Sciatic nerve (tissue), 2 donors: ENCODE measurements around the gene RAB44. TPM values are rescaled to one million over a fixed set of nuclear protein-coding genes. Genes with fewer than 3 reads are reported as not detected.
"Not testable (repeated sequence)": the region's sequence is repeated elsewhere in the genome, so short reads cannot be mapped to it uniquely, and the experiment has no call there.

Source experiments
- ATAC-seq: fragments of 200-7000 bp; cut with Tn5 transposase; one replicate; pipeline ENCODE4 v1.9.1; 2020; ENCODE audit warnings: mild to moderate bottlenecking, moderate library complexity
- DNase-seq: peaks from one replicate; pipeline ENCODE4 v3.0.0-alpha.2; 2020; ENCODE audit warnings: low spot score
- intact Hi-C: fragments of 100-400 bp; cut with DNase I; formaldehyde crosslinking; loops from one replicate; pipeline ENCODE4 v1.14.2; 2022
- total RNA-seq: library from RNA; stranded (reverse); fragmentation: NEBNext Ultra II Directional; extraction: Animal tissue kit (Norgen Biotek cat#: 25700); gene quantifications from one replicate; pipeline ENCODE4 v1.2.1, GENCODE V29; 2021
- donor health status: DM: no; HTN: no; CAD: no.
- donor health status: DM: no; HTN: no; CAD: no.

The RAB44 gene
- total RNA-seq, 1 donor from 2014 or later: 0.27 TPM

DNA sequence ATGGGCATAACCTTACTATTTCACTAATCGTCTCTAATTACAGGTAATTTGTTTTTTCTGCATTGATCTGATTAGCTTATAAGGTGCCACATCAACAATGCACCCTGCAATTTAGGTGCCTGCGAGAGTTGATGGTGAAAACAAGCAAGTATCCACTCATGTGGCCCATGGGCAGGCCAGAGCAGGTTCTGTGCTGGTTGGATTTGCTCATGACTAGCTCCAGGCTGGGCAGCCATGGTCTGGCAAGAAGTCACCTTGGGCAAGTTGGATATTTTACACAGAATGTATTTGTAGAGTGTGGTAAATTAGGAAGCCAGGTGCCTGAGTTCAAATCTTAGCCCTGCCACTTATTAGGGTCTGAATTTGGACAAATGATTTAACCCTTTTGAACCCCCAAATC lies 25.3 kb downstream of the RAB44 start:
- intact Hi-C loops: no loop called here
- DNase-seq: no peak
- ATAC-seq: no peak

DNA sequence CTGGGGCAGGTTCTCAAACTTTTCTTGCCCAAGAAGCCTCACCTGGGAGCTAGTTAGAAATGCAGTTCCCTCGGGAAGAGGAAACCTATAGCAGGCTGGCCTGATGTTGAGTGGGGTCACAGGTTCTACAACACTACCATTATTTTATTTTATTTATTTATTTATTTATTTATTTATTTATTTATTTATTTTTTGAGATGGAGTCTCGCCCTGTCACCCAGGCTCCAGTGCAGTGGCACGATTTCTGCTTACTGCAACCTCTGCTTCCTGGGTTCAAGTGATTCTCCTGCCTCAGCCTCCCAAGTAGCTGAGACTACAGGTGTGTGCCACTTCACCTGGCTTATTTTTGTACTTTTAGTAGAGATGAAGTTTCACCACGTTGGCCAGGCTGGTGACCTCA lies 26.4 kb downstream of the RAB44 start:
- ATAC-seq, DNase-seq, intact Hi-C loops: not testable (repeated sequence)

DNA sequence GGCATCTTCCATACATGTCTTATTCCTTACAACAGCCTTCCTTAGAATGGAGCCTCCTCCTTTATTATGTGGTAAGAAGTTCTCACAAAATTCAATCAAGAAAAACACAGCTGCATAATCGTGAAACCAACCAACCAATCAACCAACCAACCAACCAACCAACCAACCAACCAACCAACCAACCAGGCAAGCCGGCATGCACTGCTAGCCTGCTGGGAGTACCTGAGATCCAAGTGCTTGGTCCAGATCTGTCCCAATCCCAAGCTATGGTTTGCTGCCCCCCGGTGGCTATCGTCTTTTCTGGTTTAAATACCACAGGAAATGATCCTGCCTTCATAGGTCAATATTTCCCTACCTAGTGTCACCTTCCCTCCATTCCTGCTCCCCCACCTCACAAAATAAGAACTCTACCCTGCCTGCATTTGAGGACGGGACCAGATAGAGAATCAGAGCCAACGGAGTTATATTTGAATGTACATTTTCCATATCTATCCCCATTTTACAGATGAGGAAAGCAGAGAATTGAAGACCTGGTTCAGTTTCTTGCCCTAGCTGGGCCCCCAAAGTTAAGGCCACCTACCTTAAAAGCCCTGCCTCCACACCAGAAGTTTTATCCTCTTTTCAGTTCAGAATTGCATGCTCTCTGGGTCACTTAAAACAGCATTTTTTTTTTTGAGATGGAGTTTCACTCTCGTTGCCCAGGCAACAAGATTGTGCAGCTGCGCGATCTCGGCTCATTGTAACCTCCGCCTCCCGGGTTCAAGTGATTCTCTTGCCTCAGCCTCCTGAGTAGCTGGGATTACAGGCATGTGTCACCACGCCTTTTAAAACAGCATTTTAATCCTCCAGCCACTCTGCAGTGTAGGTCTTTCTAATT lies 27.1 kb downstream of the RAB44 start:
- intact Hi-C loops: no loop called here
- peak; percentile 81 for DNase-seq

DNA sequence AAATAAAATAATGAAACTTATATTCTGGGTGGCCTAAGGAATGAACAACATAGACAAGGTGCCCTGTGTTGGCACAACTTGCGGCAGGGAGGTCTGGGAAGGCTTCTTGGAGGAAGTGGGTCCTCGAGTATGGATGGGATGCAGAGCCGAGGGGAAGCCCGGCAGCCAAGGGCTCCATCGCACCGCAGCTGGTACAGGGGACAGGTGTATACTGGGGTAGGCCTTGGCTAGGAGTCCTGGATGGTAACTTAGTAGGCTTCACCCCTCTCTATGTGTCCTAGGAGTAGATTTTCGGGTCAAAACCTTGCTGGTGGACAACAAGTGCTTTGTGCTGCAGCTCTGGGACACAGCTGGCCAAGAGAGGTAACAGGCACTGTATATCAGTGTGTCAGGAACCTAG lies 28.0 kb downstream of the RAB44 start:
- DNase-seq (peak; percentile 48), ATAC-seq (no peak)
- intact Hi-C loops: no loop called here

More for the DNA sequence above, 27.1 kb downstream of the RAB44 start:
- peak; percentile 49 for ATAC-seq

DNA sequence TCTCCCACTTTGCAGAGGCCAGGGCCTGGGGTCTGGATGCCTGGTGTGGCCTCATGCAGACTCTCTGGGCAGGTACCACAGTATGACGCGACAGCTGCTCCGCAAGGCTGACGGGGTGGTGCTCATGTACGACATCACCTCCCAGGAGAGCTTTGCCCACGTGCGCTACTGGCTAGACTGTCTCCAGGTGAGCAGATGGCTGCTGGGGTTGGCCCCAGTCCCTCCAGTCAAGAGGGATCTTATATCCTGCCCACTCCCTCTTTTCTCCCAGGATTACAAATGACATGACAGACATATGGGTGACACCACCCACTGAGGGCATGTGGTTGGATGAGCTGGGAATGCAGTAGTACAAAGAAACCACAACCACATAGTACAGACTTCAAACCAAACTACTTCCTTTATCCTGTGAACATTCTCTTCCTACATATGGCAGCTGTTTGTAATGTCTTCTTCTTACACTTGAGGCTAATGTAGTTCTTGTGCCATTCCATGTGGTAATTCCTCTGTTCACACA lies 29.9 kb downstream of the RAB44 start:
- intact Hi-C loops: no loop called here
- no peak for ATAC-seq
- peak; percentile 56 for DNase-seq

DNA sequence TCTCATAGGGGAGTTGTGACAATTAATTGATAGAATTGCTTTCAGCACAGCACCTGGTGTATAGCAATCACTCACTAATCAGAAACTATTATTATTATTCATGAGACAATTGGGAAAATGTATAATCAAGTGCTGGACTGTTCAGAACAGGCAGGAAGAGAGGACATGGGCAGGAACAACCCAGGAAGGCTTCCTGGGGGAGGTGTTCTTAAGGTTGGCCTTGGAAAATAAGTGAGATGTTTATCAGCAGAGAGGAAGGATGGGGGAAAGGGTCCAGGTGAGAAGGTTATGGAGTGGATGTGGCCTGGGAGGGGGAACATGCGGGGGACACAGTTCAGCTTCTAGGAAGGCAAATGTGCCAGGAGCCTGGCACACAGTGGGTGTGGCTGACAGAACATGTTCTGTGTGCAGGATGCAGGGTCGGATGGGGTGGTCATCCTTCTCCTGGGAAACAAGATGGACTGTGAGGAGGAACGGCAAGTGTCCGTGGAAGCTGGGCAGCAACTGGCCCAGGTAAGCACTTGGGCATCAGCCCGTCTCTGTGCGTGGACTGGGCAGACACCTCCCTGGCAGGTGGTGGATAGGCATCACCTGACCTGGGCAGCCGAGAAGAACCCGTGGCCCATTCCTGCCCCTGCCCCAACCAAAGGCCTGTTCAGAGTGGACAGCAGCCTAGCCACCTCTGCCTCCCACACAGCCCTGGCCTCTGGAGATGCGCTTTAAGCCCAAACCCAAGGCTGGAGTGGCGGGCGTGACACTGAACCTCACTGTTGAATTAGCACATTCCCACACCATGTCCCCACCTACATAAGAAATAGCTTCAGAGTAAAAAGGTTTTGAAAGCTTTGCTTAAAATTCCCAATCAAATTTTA lies 30.9 kb downstream of the RAB44 start:
- intact Hi-C loops: no loop called here
- ATAC-seq: peak; percentile 27
- peak; percentile 58 for DNase-seq

DNA sequence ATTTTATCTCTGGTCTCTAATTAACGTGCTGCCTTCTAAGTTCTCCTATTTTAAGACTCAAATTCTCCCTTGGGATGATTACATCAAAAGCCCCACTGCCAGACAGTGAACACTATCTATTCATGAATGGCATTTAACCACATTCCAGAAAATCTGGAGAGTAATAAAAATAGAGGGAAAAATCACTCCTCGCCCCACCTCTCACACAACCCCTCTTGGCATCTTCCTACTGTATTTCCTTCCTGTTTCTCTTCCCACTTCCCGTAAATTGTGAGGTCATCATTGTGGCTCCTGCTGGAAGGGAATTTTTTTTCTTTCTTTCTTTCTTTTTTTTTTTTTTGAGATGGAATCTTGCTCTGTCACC lies 31.5 kb downstream of the RAB44 start:
- ATAC-seq: peak; percentile 7
- intact Hi-C loops: no loop called here
- no peak for DNase-seq

DNA sequence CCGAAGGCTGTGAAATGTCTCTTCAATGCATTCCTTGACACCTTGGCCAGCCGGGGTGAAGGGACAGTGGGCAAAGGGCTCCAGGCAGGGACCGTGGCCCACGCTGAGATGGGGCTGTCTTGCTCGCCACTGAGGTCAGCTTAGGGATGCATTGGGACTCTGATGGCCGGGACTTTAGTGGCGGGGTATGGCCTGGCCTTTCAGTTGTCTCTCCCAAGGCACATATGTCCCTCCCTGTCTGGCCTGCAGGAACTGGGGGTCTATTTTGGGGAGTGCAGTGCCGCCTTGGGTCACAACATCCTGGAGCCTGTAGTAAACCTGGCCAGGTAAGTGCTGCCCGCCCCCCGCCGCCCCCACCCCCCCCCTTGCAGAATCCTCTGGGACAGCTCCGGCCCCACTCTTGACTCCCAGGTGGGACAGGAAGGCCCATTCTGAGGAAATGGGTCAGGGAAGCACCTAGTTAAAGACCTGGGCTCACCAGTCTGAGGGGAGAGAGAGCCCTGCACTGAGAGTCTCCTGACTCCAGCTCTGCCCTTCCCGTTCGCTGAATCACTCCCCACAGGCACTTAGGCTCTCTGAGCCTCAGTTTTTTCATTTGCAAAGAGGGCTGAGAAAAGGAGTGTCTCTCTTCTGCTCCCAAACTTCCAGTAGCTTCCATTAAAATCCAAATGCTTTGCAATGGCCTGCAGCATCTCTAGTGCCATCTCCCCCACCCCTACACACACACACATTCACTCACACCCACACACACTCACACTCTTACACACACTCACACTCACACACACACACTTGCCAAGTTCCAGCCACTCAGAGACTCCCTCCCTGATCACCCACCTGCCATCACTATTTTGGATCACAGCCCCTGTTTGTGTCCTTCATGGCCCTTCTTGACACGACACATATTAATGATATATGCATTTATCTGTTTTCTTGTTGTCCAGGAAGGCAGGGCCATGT lies 33.1 kb downstream of the RAB44 start:
- intact Hi-C loops: no loop called here
- no peak for ATAC-seq
- DNase-seq: no peak

DNA sequence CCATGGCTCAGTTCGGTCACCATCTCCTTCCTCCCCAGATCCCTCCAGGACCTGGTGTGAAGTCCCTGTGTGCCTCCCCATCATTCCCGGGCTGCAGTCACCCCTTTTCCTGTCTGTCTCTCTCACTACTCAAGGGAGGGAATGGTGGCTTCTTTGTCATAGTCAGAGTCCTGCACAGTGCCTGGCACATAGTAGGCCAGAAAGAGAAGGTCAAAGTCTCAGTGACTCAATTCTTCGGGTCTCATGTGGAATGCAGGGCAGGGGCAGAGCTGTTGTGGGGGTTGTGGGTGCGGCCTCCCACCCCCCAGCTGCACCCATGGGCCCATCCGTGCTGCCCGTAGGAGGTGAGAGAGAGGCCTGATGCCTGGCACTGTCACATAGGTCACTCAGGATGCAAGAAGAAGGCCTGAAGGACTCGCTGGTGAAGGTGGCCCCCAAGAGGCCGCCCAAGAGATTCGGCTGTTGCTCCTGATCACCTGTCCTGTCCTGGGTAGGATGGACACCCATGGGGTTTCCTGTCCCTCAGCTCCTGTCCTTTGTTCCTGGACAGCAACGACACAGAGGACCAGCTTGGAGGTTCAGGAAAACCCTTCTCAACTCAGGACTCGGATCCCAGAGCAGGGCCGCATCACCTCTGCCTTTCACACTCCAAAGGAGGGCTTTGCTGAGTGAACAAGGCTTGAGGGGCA lies 34.1 kb downstream of the RAB44 start:
- DNase-seq (no peak), ATAC-seq (no peak)
- intact Hi-C loops: no loop called here

DNA sequence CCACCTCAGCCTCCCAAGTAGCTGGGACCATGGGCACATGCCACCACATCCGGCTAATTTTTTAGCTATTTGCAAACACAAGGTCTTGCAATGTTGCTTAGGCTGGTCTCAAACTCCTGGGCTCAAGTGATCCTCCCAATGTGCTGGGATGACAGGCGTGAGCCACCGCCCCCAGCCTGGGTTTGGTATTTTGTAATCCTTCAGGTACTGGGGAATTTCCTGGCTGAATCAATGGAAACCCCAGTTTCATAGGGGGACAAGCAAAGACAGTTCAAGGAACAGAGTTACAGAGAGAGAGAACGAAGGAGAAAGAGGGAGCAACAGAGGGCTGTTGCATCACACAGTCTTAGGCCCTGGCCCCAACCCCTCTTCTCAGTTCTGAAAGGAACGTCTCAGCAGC lies 35.7 kb downstream of the RAB44 start:
- intact Hi-C loops: no loop called here
- DNase-seq: no peak
- ATAC-seq: no peak

DNA sequence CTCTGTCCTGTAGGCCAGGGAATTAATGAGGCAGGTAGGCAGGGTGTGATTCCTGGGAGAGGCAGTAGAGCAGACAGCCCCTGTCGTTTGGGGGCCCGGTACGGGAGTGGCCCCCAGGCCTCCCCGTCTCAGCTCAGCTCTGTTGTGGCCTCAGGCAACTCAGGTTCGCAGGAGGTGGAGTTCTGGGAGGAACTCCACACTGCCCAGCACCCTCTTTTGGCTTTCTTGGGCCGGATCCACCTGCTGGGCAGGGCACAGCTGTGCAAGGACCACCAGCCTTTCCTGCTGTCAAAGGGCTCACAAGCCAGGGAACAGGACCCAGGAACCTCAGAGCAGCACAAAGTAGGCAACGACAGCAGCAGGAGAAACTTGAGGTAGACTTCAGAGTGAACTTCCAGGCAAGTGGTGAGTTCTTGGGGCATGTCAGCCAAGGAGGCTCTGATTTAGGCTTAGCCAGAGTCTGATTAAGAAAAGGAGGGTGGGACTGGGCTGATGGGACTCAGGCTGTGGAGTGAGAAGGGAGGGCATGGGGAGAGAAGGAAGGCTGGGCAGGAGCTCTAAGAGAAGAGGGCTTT lies 36.9 kb downstream of the RAB44 start:
- no peak for ATAC-seq
- intact Hi-C loops: no loop called here

DNA sequence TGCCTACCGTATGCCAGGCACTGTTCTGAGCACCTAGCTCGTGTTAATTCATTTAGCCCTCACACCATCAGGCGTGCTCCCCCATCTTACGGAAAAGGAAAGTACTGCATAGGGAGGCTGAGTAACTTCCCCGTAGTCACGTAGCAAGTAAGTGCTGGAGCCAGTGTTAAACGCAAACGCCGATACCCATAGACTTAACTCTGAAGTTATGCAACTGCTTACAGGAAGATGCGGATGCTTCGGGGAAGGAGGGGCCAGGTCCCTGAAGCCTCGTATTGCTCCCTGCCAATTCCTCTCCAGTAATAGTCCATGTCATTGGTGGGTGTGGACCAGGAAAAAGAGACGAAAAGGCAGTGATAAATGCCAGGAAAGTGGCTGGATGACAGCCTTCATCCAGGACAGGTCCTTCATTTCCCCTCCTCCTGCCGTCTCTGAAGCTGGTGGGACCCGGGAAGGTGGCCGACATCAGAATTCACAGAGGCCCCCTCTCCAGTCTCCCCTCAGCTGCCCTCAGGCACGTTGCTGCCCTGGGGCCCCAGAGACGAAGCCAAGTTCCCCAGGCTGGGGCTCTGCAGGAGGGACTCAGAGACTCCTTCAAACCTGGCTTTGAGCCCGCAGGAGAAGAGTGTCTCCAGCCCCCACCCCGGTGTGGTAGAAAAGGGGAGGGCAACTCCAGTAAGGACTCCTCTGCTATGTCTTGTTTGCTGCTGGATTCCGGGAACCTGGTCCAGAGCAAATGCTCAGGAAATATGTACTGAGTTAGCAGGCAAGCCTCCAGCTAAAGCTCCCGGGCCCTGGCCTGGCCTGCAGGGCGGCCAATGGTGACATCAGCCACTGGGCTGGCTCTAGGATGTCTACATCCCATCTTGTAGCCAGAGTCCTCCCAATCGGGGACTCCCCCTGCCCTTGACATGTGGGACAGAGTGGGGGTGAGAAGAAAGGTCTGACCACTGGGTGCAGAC lies 37.8 kb downstream of the RAB44 start:
- peak; percentile 94 for ATAC-seq
- intact Hi-C loops: no loop called here

More for the DNA sequence above, 36.9 kb downstream of the RAB44 start:
- DNase-seq: no peak

DNA sequence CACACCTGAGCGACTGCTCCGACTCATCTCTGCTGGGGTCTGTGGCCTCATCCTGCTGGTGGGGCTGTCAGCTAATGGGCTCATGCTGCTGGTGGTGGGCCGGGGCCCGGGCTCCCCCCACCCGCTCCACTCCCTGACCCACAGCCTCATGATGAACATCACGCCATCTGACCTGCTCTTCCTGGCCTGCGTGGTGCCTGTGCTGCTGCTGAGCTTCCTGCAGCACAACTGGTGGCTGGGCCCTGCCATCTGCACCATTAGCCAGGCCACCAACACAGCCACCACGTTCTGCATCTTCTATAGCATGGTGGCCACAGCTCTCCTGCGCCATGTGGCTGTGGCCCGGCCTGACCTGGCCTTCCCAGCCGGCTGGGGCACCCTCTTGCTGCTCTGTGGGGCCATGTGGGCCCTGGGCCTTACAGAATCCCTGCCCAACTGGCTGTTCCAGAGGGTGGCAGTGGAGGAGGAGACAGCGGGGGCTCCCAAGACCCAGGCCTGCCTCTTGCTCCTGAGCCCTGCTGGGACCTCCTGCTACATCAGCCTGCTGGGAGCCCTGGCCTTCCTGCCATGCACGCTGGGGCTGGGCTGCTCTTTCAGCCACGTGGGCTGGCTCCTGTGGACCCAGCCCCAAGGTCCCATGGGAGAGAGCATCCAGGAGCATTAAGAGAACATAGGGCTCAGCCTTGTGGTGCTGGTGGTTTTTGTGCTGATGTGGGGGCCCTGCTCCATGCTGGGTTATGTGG lies 39.6 kb downstream of the RAB44 start:
- intact Hi-C loops: no loop called here
- ATAC-seq (no peak), DNase-seq (no peak)

More for the DNA sequence above, 37.8 kb downstream of the RAB44 start:
- peak; percentile 91 for DNase-seq

DNA sequence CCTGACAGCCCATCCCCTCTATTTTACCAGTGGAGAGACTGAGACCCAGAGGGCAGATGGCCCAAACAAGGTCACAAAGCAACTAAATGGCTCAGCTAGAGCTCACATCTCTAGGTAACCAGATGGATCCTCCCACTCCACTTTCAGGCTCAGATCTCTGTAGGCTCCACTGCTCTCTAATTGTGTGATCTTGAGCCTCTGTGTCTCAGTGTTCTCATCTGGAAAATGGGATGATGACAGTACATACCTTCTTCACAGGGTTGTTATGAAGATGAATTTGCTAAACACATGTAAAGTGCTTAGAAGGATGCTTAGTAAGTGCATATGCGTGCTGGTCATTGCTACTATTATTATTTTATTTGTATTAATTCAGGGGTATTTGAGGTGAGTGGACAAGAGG lies 40.5 kb downstream of the RAB44 start:
- intact Hi-C loops: no loop called here
- DNase-seq: no peak

DNA sequence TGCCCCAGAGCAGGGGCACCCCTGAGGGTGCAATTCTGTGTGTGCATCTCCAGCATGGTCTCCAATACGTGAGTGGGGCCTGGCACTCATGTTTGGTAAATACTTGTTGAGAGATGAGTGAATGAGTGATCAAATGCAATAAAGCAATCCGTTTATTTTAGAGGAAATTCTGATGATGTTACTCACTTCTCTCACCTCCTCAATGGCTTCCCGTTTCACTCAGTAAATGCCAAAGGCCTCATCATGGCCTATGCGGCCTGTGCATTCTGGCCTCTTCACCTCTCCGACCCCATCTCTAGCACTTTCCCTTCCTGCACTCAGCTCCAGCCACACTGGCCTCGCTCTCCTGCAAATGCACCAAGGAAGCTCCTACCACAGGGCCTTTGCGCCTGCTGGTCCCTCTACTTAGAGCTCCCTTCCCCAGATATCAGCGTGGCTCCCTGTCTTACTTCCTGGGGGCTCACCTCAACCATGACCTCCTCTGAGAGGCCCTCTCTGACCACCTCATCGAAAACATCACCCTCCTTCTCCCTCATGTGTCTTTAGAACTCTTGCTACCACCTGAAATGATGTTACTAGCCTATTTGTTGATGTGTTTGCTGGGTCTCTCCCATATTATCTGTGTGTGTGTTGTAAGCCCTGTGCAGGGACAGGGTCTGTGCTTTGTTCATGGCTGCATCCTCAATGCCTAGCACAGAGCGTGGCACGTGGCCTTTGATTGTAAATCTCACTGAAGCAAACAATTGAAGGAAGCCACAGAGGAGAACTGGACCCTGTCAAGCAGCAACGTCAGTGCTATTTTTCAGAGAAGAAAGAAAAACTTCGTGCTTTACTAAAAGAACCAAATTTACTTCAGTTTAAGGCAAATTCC lies 42.6 kb downstream of the RAB44 start:
- DNase-seq (no peak), ATAC-seq (no peak)
- intact Hi-C loops: no loop called here

More for the DNA sequence above, 40.5 kb downstream of the RAB44 start:
- no peak for ATAC-seq
